HCT116 (cell line): ENCODE data around the gene CYB5D1. TPM values are rescaled to one million over a fixed set of nuclear protein-coding genes. Genes with fewer than 3 reads are reported as not detected.

Source experiments
- ATAC-seq: fragments of 200-7000 bp; cut with Tn5 transposase; 2 replicates; pipeline ENCODE4 v1.9.1; 2020; ENCODE audit warnings: mild to moderate bottlenecking, moderate library complexity
- BruUV-seq: library from RNA; stranded (reverse); fragments of 400-500 nt; replicated peaks from 2 replicates; lab custom pipeline; 2021; lab: Mats Ljungman, UMichigan
- CTCF ChIA-PET: fragments of 300-600 bp; sonication (Branson Sonifier 250); formaldehyde crosslinking; loops from one replicate; lab custom pipeline; 2021; ENCODE audit warnings: antibody characterized with exemption; lab: Charles Lee
- POLR2A ChIA-PET: fragments of 300-600, 350-600 bp; sonication (Branson Sonifier 250); formaldehyde crosslinking; loops from one replicate; lab custom pipeline; 2021; ENCODE audit warnings: antibody characterized with exemption; lab: Charles Lee
- RAD21 ChIA-PET, 2 experiments: fragments of 300-600 bp; sonication (Branson Sonifier 250); formaldehyde crosslinking; loops; one replicate each; lab custom pipeline; 2023; ENCODE audit warnings: low total read pairs in 2 of 2; ENCODE audit not compliant: uncharacterized antibody in 2 of 2, unreplicated experiment in 2 of 2, low non-redundant PET in 1 of 2; lab: Charles Lee
- DNase-seq: peaks from one replicate; pipeline ENCODE4 v3.0.0-alpha.2; 2010; ENCODE audit warnings: low read depth, low spot score
- H2AFZ ChIP-seq: fragments of 200-600 bp; shearing (Covaris generic), sonication (generic); 2 replicates; pipeline ENCODE4 v1.6.1; 2017; ENCODE audit warnings: low read depth, mixed run types, mixed read lengths, antibody characterized with exemption, low read length; ENCODE audit not compliant: poor library complexity, severe bottlenecking
- H3K27ac ChIP-seq: 2 replicates; pipeline ENCODE4 v1.5.1; 2012; ENCODE audit warnings: low read depth, low read length
- H3K27me3 ChIP-seq: fragments of 200-600 bp; sonication (generic); 2 replicates; pipeline ENCODE4 v1.6.1; 2016; ENCODE audit warnings: mixed run types, low read length, mixed read lengths; ENCODE audit not compliant: insufficient read depth
- H3K36me3 ChIP-seq, 2 experiments: fragments of 200-500 bp in 1 of 2; fragments of 200-600 bp in 1 of 2; sonication (Bioruptor generic) in 1 of 2; sonication (generic) in 1 of 2; 2 replicates each; pipeline versions ENCODE4 v1.5.1 to v1.6.1; 2014 to 2016; ENCODE audit warnings: low read length in 2 of 2, inconsistent platforms in 1 of 2, mixed read lengths in 1 of 2, mixed run types in 1 of 2; ENCODE audit not compliant: insufficient read depth in 2 of 2, control insufficient read depth in 1 of 2
- H3K4me1 ChIP-seq, 2 experiments: fragments of 200-600 bp in 1 of 2; sonication (generic) in 1 of 2; 2 replicates each; pipeline versions ENCODE4 v1.5.1 to v1.6.1; 2012 to 2017; ENCODE audit warnings: low read length in 2 of 2, inconsistent platforms in 1 of 2, mild to moderate bottlenecking in 1 of 2, mixed read lengths in 1 of 2, mixed run types in 1 of 2, moderate library complexity in 1 of 2; ENCODE audit not compliant: insufficient read depth in 2 of 2, control insufficient read depth in 1 of 2
- H3K4me2 ChIP-seq: fragments of 200-600 bp; sonication (generic); 2 replicates; pipeline ENCODE4 v1.6.1; 2017; ENCODE audit warnings: mixed run types, low read length, mixed read lengths
- H3K4me3 ChIP-seq, 2 experiments: fragments of 200-600 bp in 1 of 2; sonication (generic) in 1 of 2; replicated peaks in 1 of 2; 2 replicates each; pipeline ENCODE4 v1.5.1; 2011 to 2016; ENCODE audit warnings: low read length in 2 of 2, control low read depth in 1 of 2, low read depth in 1 of 2, mild to moderate bottlenecking in 1 of 2, mixed read lengths in 1 of 2, mixed run types in 1 of 2
- H3K79me2 ChIP-seq: fragments of 200-600 bp; sonication (generic); 2 replicates; pipeline ENCODE4 v1.6.1; 2017; ENCODE audit warnings: mild to moderate bottlenecking, mixed run types, low read length, moderate library complexity, mixed read lengths; ENCODE audit not compliant: insufficient read depth
- H3K9ac ChIP-seq: fragments of 200-600 bp; sonication (generic); 2 replicates; pipeline ENCODE4 v1.6.1; 2016; ENCODE audit warnings: low read length, mixed read lengths
- H3K9me2 ChIP-seq: fragments of 200-600 bp; sonication (generic), shearing (Covaris generic); 2 replicates; pipeline ENCODE4 v1.6.1; 2017; ENCODE audit warnings: mixed run types, mild to moderate bottlenecking, moderate library complexity; ENCODE audit not compliant: insufficient read depth
- H3K9me3 ChIP-seq, 2 experiments: fragments of 200-500 bp in 1 of 2; fragments of 200-600 bp in 1 of 2; sonication (Bioruptor generic) in 1 of 2; sonication (generic) in 1 of 2; 2 replicates each; pipeline ENCODE4 v1.6.1; 2014 to 2017; ENCODE audit warnings: low read length in 2 of 2, mixed read lengths in 2 of 2, inconsistent platforms in 1 of 2, low read depth in 1 of 2, mild to moderate bottlenecking in 1 of 2, mixed run types in 1 of 2, moderate library complexity in 1 of 2; ENCODE audit not compliant: control insufficient read depth in 1 of 2, insufficient read depth in 1 of 2
- H4K20me1 ChIP-seq: fragments of 200-600 bp; sonication (generic), shearing (Covaris generic); 2 replicates; pipeline ENCODE4 v1.6.1; 2017; ENCODE audit warnings: mixed run types, mild to moderate bottlenecking, moderate library complexity; ENCODE audit not compliant: insufficient read depth
- CBX3 ChIP-seq: IDR thresholded peaks from 2 replicates; pipeline ENCODE4 v1.6.1; 2012; ENCODE audit warnings: low read depth
- CEBPB ChIP-seq: IDR thresholded peaks from 2 replicates; pipeline ENCODE4 v1.6.1; 2012; ENCODE audit warnings: low read depth
- EGR1 ChIP-seq: IDR thresholded peaks from 2 replicates; pipeline ENCODE4 v1.6.1; 2012; ENCODE audit warnings: low read depth
- ELF1 ChIP-seq: IDR thresholded peaks from 2 replicates; pipeline ENCODE4 v1.6.1; 2012; ENCODE audit warnings: low read depth, borderline replicate concordance
- EZH2 ChIP-seq: fragments of 200-600 bp; sonication (generic); IDR thresholded peaks from 2 replicates; pipeline ENCODE4 v1.6.1; 2017; ENCODE audit warnings: antibody characterized with exemption, mixed run types
- EZH2phosphoT487 ChIP-seq: fragments of 200-600 bp; IDR thresholded peaks from 2 replicates; pipeline ENCODE4 v1.6.1; 2018; ENCODE audit warnings: antibody characterized with exemption, borderline replicate concordance
- JUND ChIP-seq: IDR thresholded peaks from 2 replicates; pipeline ENCODE4 v1.6.1; 2012
- POLR2A ChIP-seq: IDR thresholded peaks from 2 replicates; pipeline ENCODE4 v1.7.0; 2011; ENCODE audit warnings: borderline replicate concordance; ENCODE audit not compliant: insufficient read depth, insufficient read length; ENCODE audit errors: extremely low read depth
- POLR2AphosphoS5 ChIP-seq: IDR thresholded peaks from 2 replicates; pipeline ENCODE4 v1.6.1; 2011; ENCODE audit warnings: mild to moderate bottlenecking, low read depth, low read length, moderate library complexity
- RAD21 ChIP-seq: IDR thresholded peaks from 2 replicates; pipeline ENCODE4 v1.6.1; 2012; ENCODE audit warnings: low read depth, mild to moderate bottlenecking
- SIN3A ChIP-seq: IDR thresholded peaks from 2 replicates; pipeline ENCODE4 v1.6.1; 2012; ENCODE audit warnings: low read depth
- SRF ChIP-seq: IDR thresholded peaks from 2 replicates; pipeline ENCODE4 v1.6.1; 2012; ENCODE audit warnings: low read depth
- intact Hi-C: fragments of 100-400 bp; cut with micrococcal nuclease; formaldehyde crosslinking; loops from 2 replicates; pipeline ENCODE4 v1.10.0; 2022
- total RNA-seq: library from RNA; stranded (reverse); gene quantifications from one replicate; pipeline ENCODE4 v1.2.1, GENCODE V29; 2021; ENCODE audit not compliant: unreplicated experiment
- TF ChIP-seq, protein P1 (sequence below): IDR thresholded peaks from 2 replicates; pipeline ENCODE4 v1.6.1; 2011; ENCODE audit warnings: mild to moderate bottlenecking, low read length, moderate library complexity; ENCODE audit not compliant: insufficient replicate concordance; ENCODE audit errors: extremely low read depth
- TF ChIP-seq, protein P2 (sequence below): IDR thresholded peaks from 2 replicates; pipeline ENCODE4 v1.6.1; 2012; ENCODE audit warnings: low read depth
- TF ChIP-seq, protein P3 (sequence below), 3 experiments: fragments of 200-600 bp in 1 of 3; sonication (generic) in 1 of 3; IDR thresholded peaks in 2 of 3; conservative IDR thresholded peaks in 1 of 3; 2 replicates each; pipeline ENCODE4 v1.5.1; 2012 to 2017; ENCODE audit warnings: low read depth in 2 of 3, low read length in 2 of 3, antibody characterized with exemption in 1 of 3, borderline replicate concordance in 1 of 3, control low read depth in 1 of 3, mild to moderate bottlenecking in 1 of 3, mixed read lengths in 1 of 3, mixed run types in 1 of 3, moderate library complexity in 1 of 3; ENCODE audit not compliant: insufficient read depth in 1 of 3

Gene CYB5D1
- total RNA-seq, 1 experiment from 2014 or later, result 21.5 TPM

DNA sequence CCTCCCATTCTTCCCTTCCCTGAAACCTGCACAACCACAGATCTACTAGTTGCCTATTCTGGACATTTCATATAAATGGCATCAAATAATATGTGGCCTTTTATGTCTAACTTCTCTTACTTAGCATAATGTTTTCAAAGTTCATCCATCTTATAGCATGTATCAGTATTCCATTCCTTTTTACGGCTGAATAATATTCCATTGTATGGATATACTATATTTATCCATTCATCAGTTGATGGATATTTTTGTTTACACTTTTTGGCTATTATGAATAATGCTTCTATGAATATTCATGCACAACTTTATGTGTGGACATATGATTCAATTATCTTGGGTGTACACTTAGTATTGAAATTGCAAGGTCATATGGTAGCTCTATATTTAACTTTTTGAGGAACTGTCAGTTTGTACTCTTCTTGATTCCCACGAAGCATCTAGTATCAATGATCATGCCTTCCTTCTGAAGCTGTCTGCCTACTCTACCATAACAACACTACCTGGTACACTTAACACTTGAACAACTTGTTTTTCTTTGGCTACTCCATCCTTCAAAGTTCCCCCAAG, 18.1 kb downstream of the CYB5D1 start:
- no peaks in the 10 kb centered on the region for H3K27me3 ChIP-seq
- no peak overlapping the region for H3K4me2 ChIP-seq
- no peaks in the 10 kb centered on the region for H3K79me2 ChIP-seq
- ATAC-seq, result no peak
- intact Hi-C loops, result no loop called here
- peaks cover 0 to 3% of the 10 kb centered on the region in 2 experiments; a peak in 2 of 4 replicates for H3K36me3 ChIP-seq
- H2AFZ ChIP-seq, result no peak overlapping the region
- TF ChIP-seq, protein P1, sequence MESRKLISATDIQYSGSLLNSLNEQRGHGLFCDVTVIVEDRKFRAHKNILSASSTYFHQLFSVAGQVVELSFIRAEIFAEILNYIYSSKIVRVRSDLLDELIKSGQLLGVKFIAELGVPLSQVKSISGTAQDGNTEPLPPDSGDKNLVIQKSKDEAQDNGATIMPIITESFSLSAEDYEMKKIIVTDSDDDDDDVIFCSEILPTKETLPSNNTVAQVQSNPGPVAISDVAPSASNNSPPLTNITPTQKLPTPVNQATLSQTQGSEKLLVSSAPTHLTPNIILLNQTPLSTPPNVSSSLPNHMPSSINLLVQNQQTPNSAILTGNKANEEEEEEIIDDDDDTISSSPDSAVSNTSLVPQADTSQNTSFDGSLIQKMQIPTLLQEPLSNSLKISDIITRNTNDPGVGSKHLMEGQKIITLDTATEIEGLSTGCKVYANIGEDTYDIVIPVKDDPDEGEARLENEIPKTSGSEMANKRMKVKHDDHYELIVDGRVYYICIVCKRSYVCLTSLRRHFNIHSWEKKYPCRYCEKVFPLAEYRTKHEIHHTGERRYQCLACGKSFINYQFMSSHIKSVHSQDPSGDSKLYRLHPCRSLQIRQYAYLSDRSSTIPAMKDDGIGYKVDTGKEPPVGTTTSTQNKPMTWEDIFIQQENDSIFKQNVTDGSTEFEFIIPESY, result no peak
- no peak for TF ChIP-seq SRF
- TF ChIP-seq POLR2AphosphoS5, result no peak
- no peak for TF ChIP-seq EGR1
- no peak for TF ChIP-seq ELF1
- no peak for TF ChIP-seq POLR2A
- no peak for TF ChIP-seq SIN3A
- no peak for TF ChIP-seq JUND
- TF ChIP-seq CEBPB, result no peak
- TF ChIP-seq RAD21, result no peak
- TF ChIP-seq CBX3, result no peak
- TF ChIP-seq, protein P2, sequence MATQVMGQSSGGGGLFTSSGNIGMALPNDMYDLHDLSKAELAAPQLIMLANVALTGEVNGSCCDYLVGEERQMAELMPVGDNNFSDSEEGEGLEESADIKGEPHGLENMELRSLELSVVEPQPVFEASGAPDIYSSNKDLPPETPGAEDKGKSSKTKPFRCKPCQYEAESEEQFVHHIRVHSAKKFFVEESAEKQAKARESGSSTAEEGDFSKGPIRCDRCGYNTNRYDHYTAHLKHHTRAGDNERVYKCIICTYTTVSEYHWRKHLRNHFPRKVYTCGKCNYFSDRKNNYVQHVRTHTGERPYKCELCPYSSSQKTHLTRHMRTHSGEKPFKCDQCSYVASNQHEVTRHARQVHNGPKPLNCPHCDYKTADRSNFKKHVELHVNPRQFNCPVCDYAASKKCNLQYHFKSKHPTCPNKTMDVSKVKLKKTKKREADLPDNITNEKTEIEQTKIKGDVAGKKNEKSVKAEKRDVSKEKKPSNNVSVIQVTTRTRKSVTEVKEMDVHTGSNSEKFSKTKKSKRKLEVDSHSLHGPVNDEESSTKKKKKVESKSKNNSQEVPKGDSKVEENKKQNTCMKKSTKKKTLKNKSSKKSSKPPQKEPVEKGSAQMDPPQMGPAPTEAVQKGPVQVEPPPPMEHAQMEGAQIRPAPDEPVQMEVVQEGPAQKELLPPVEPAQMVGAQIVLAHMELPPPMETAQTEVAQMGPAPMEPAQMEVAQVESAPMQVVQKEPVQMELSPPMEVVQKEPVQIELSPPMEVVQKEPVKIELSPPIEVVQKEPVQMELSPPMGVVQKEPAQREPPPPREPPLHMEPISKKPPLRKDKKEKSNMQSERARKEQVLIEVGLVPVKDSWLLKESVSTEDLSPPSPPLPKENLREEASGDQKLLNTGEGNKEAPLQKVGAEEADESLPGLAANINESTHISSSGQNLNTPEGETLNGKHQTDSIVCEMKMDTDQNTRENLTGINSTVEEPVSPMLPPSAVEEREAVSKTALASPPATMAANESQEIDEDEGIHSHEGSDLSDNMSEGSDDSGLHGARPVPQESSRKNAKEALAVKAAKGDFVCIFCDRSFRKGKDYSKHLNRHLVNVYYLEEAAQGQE, result no peak
- TF ChIP-seq, protein P3, sequence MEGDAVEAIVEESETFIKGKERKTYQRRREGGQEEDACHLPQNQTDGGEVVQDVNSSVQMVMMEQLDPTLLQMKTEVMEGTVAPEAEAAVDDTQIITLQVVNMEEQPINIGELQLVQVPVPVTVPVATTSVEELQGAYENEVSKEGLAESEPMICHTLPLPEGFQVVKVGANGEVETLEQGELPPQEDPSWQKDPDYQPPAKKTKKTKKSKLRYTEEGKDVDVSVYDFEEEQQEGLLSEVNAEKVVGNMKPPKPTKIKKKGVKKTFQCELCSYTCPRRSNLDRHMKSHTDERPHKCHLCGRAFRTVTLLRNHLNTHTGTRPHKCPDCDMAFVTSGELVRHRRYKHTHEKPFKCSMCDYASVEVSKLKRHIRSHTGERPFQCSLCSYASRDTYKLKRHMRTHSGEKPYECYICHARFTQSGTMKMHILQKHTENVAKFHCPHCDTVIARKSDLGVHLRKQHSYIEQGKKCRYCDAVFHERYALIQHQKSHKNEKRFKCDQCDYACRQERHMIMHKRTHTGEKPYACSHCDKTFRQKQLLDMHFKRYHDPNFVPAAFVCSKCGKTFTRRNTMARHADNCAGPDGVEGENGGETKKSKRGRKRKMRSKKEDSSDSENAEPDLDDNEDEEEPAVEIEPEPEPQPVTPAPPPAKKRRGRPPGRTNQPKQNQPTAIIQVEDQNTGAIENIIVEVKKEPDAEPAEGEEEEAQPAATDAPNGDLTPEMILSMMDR (IDR thresholded peaks at IDR 0.05 in 2 of 3, conservative IDR thresholded peaks at IDR 0.05 in 1 of 3; ENCODE audit: borderline replicate concordance in 1 of 3, insufficient read depth in 1 of 3, low read depth in 2 of 3, low read length in 2 of 3), result no peak
- TF ChIP-seq EZH2phosphoT487, result no peak
- TF ChIP-seq EZH2, result no peak
- ChIA-PET RAD21 (no interaction called here), POLR2A (interaction anchor here (1.0 kb wide), 1 partner anchor 11 kb away, joined by 4 read pairs; no protein-coding TSS in a partner anchor), CTCF (no interaction called here)
- DNase-seq, result no peak
- no peak overlapping the region for H3K27ac ChIP-seq
- H3K4me1 ChIP-seq, result no peaks in the 10 kb centered on the region
- H3K9me3 ChIP-seq, result no peaks in the 10 kb centered on the region
- no peak overlapping the region for H3K9ac ChIP-seq
- H4K20me1 ChIP-seq, result no peaks in the 10 kb centered on the region
- H3K9me2 ChIP-seq, result no peaks in the 10 kb centered on the region
- BruUV-seq, result no TSS peak
- no peak overlapping the region for H3K4me3 ChIP-seq
